ENCODE results near the gene PDE8B. TPM values are rescaled to one million over a fixed set of nuclear protein-coding genes. Genes with fewer than 3 reads are reported as not detected.

PDE8B gene
- total RNA-seq, 1 experiment from 2014 or later, result 0.07 TPM

GRCh38 chr5:77424921-77425320 is 214.4 kb downstream of the PDE8B start:
- H3K9ac ChIP-seq (ENCODE audit: extremely low read depth, insufficient read length, low read length), result no peak overlapping the region
- no peak overlapping the region for H3K4me2 ChIP-seq (ENCODE audit: insufficient read depth, insufficient read length, low read length)
- no peaks in the 10 kb centered on the region for H3K79me2 ChIP-seq (ENCODE audit: insufficient read depth, low read length)
- no peak overlapping the region for H2BK120ac ChIP-seq (ENCODE audit: low read depth, low read length, poor library complexity, severe bottlenecking)
- no peaks in the 10 kb centered on the region for H3K79me1 ChIP-seq (ENCODE audit: insufficient read depth, low read depth, low read length, poor library complexity, severe bottlenecking)
- H4K20me1 ChIP-seq (ENCODE audit: control insufficient read depth, insufficient read depth, insufficient read length), result no peaks in the 10 kb centered on the region
- peaks cover 0 to 4% of the 10 kb centered on the region in 2 experiments; a peak in 1 of 4 replicates for H3K4me1 Mint-ChIP-seq
- TF ChIP-seq CTCF (conservative IDR thresholded peaks at IDR 0.05), result no peak
- no peak overlapping the region for H3K4ac ChIP-seq (ENCODE audit: low read depth, low read length)
- H4K5ac ChIP-seq (ENCODE audit: insufficient read length, low read depth, low read length), result no peak overlapping the region
- no peak overlapping the region for H3K23ac ChIP-seq (ENCODE audit: insufficient read length, low read depth, low read length)
- no peaks in the 10 kb centered on the region for H3K4me1 ChIP-seq (ENCODE audit: insufficient read depth, low read length)
- H3K4me3 Mint-ChIP-seq, result no peak overlapping the region
- H3K36me3 Mint-ChIP-seq (ENCODE audit: insufficient read depth in 1 of 3, low read depth in 3 of 3), result no peaks in the 10 kb centered on the region
- no peak overlapping the region for H3K27ac ChIP-seq (ENCODE audit: insufficient read length, low read depth, low read length)
- H3K27me3 ChIP-seq (ENCODE audit: insufficient read depth, low read length), result no peaks in the 10 kb centered on the region
- H2BK5ac ChIP-seq (ENCODE audit: insufficient read length, low read length), result no peak overlapping the region
- no peak overlapping the region for H2BK15ac ChIP-seq (ENCODE audit: low read depth, low read length)
- WGBS (ENCODE audit: extremely low coverage, insufficient read length, low lambda C conversion rate), result no CpG with 5 or more reads among the region's 2 CpGs
- no peak overlapping the region for H3K18ac ChIP-seq (ENCODE audit: insufficient read length, low read depth, low read length)
- peak overlapping the region in 1 of 3 experiments; percentile 72; a peak in 1 of 7 replicates for H3K27ac Mint-ChIP-seq
- no peak overlapping the region for H4K91ac ChIP-seq (ENCODE audit: insufficient read length, low read depth, low read length)
- no peak overlapping the region for H2BK12ac ChIP-seq (ENCODE audit: insufficient read length, low read depth, low read length)
- H3T11ph ChIP-seq (ENCODE audit: low read length), result no peak overlapping the region
- DNase-seq, result no peak
- no peaks in the 10 kb centered on the region for H3K23me2 ChIP-seq (ENCODE audit: insufficient read length, low read depth, low read length, poor library complexity, severe bottlenecking)
- no peak overlapping the region for H2AFZ ChIP-seq (ENCODE audit: low read length)
- no peaks in the 10 kb centered on the region; a peak in 1 of 5 replicates for H3K9me3 Mint-ChIP-seq
- no peaks in the 10 kb centered on the region for H3K9me3 ChIP-seq (ENCODE audit: control insufficient read depth, low read depth, low read length)
- no peaks in the 10 kb centered on the region for H3K27me3 Mint-ChIP-seq (ENCODE audit: low read depth)
- H4K8ac ChIP-seq (replicated peaks; ENCODE audit: insufficient read length, low read depth, low read length), result no peak overlapping the region
- H3K14ac ChIP-seq (ENCODE audit: insufficient read depth, low read length), result no peak overlapping the region
- H2BK20ac ChIP-seq (ENCODE audit: low read depth, low read length, poor library complexity, severe bottlenecking), result no peak overlapping the region
- no peak overlapping the region for H3K56ac ChIP-seq (ENCODE audit: insufficient read length, low read depth, low read length)
- no peak overlapping the region for H2AK5ac ChIP-seq (ENCODE audit: insufficient read length, low read length)
